BJ (cell line): Measurements from ENCODE around the gene SEMA3B. TPM values are rescaled to one million over a fixed set of nuclear protein-coding genes. Genes with fewer than 3 reads are reported as not detected.

Experiments
- CTCF ChIA-PET: fragments of 350-600 bp; formaldehyde crosslinking; extraction: SDS; loops from one replicate; lab custom pipeline; 2021; ENCODE audit warnings: antibody characterized with exemption, inconsistent platforms; lab: Yijun Ruan, JAX
- POLR2A ChIA-PET: fragments of 300-600 bp; sonication (Branson Sonifier 250); formaldehyde crosslinking; extraction: SDS; loops from one replicate; lab custom pipeline; 2021; ENCODE audit warnings: antibody characterized with exemption; lab: Charles Lee
- DNase-seq: peaks from one replicate; pipeline ENCODE4 v3.0.0-alpha.2; 2011; ENCODE audit warnings: low read depth
- H3K27me3 ChIP-seq: 2 replicates; pipeline ENCODE4 v1.6.0; 2011; ENCODE audit warnings: low read length; ENCODE audit not compliant: control insufficient read depth, insufficient read depth
- H3K36me3 ChIP-seq: 2 replicates; pipeline ENCODE4 v1.5.1; 2011; ENCODE audit warnings: low read length; ENCODE audit not compliant: control insufficient read depth, insufficient read depth
- H3K4me3 ChIP-seq: 2 replicates; pipeline ENCODE4 v1.5.1; 2011; ENCODE audit warnings: low read depth, mild to moderate bottlenecking, control low read depth, low read length
- polyA plus RNA-seq: library from polyadenylated mRNA; depleted of rRNA; stranded (reverse); fragments of >200 nt; gene quantifications from 2 replicates; pipeline ENCODE4 v1.2.3, GENCODE V29; 2011
- TF ChIP-seq, protein P1 (sequence below): IDR thresholded peaks from 2 replicates; pipeline ENCODE4 v1.5.1; 2011; ENCODE audit warnings: low read depth, mild to moderate bottlenecking, control low read depth, inconsistent platforms, low read length, moderate library complexity; ENCODE audit not compliant: insufficient read depth

SEMA3B gene
- polyA plus RNA-seq, 1 experiment: 59.0 TPM

DNA sequence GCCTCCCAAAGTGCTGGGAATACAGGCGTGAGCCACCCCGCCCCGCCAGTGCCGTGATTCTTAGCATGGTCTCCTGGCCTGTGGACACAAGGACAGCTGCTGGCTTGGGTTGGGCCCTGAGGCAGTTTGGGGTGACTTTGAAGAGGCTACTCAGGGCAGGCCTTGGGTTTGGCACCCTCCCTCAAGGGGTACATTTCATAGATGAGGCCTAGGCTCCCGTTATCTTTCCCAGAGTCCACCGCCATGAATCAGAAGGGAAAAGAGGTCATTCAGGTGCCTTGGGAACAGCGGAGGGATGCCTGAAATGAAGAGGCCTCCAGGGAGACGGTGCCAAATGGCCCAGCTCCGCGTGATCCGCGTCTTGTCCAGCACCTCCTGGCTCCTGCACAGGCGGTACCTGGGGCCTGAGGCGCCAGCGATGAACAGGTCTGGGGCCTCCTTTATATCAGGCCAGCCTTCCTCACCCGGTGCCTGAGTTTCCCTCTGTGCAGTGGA is 23.6 kb upstream of the SEMA3B start:
- POLR2A ChIA-PET: no interaction called here
- CTCF ChIA-PET: interaction anchor here (0.7 to 1.0 kb wide), 2 partner anchors 19 to 34 kb away, joined by 3 read pairs; partner anchors contain the start of gene LSMEM2
- H3K36me3 ChIP-seq: peaks cover 16% of the 10 kb centered on the region
- no peak overlapping the region for H3K4me3 ChIP-seq
- TF ChIP-seq, protein P1, sequence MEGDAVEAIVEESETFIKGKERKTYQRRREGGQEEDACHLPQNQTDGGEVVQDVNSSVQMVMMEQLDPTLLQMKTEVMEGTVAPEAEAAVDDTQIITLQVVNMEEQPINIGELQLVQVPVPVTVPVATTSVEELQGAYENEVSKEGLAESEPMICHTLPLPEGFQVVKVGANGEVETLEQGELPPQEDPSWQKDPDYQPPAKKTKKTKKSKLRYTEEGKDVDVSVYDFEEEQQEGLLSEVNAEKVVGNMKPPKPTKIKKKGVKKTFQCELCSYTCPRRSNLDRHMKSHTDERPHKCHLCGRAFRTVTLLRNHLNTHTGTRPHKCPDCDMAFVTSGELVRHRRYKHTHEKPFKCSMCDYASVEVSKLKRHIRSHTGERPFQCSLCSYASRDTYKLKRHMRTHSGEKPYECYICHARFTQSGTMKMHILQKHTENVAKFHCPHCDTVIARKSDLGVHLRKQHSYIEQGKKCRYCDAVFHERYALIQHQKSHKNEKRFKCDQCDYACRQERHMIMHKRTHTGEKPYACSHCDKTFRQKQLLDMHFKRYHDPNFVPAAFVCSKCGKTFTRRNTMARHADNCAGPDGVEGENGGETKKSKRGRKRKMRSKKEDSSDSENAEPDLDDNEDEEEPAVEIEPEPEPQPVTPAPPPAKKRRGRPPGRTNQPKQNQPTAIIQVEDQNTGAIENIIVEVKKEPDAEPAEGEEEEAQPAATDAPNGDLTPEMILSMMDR: no peak
- H3K27me3 ChIP-seq: no peaks in the 10 kb centered on the region
- DNase-seq: no peak

DNA sequence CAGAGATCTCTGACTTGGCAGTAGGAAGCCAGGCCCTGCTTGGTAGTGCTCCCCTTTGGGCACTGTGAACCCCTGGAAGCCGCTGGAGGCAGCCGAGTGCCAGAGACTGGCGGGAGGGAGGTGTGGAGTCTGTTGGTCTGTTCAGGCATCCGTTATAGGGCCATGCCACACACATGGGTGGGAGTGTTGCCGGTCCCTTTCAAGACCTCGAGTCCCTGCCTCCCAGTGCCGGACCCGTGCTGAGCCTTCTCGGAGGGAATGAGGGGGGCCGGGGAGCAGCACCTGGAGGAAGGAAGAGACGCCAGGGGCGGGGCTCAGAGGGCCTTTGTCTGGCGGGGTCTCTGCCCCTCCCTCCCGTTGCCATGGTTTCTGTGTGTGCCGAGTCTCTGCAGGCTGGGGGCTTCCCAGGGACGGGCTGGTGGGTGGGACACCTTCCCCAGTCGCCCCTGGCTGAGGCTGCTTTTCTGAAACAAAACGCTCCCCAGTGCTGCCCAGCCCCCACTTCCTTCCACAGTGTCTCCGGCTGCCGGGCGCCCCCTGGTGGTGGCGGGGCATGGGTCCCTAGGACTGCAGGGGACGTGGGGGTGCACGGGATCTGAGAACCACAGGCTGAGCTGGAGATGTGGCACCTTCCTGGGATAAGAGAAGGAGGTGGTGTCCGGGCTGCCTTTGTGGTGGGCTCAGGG is 23.0 kb upstream of the SEMA3B start:
- TF ChIP-seq, protein P1: peak; percentile 100
- Histone ChIP-seq H3K27me3 (no peaks in the 10 kb centered on the region), H3K4me3 (peak overlapping the region; percentile 34), H3K36me3 (peaks cover 16% of the 10 kb centered on the region)
- DNase-seq: no peak
- CTCF ChIA-PET: interaction anchor here (0.6 to 4.9 kb wide), 33 partner anchors 9 to 304 kb away, joined by 3 to 51 read pairs (median 4); partner anchors contain the start of genes GNAI2, GNAT1, HYAL3 and IFRD2
- POLR2A ChIA-PET: interaction anchor here (0.9 to 1.3 kb wide), 3 partner anchors 8 to 13 kb away, joined by 3 to 7 read pairs (median 4); partner anchors contain the start of gene GNAI2

DNA sequence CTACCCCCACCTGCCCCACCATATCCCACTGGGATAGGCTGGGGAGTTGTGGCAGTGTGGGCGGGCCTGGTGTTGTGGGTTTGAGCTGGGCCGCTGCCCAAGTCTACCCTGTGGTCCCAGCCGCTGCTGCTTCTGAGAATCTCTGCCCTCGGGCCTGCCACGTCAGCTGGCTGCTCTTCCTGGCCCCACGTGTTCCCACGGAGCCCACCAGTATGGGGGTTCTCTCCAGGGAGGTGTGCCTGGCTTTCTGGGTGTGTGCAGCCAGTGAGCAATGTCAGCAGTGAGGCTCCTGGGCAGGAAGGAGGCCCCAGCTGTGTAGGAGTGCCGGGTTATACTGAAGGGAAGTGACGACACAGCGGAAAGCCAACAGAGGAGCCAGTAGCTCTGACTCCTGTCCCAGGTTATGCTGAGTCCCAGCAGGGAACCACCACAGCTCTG is 22.4 kb upstream of the SEMA3B start:
- TF ChIP-seq, protein P1: no peak
- no peak overlapping the region for H3K4me3 ChIP-seq
- H3K27me3 ChIP-seq: no peaks in the 10 kb centered on the region
- peak; percentile 85 for DNase-seq
- peaks cover 11% of the 10 kb centered on the region for H3K36me3 ChIP-seq
- ChIA-PET POLR2A (interaction anchor here (0.9 to 1.3 kb wide), 3 partner anchors 8 to 12 kb away, joined by 3 to 7 read pairs (median 4); partner anchors contain the start of gene GNAI2), CTCF (interaction anchor here (0.6 to 4.9 kb wide), 33 partner anchors 9 to 304 kb away, joined by 3 to 51 read pairs (median 4); partner anchors contain the start of genes GNAI2, GNAT1, HYAL3 and IFRD2)

DNA sequence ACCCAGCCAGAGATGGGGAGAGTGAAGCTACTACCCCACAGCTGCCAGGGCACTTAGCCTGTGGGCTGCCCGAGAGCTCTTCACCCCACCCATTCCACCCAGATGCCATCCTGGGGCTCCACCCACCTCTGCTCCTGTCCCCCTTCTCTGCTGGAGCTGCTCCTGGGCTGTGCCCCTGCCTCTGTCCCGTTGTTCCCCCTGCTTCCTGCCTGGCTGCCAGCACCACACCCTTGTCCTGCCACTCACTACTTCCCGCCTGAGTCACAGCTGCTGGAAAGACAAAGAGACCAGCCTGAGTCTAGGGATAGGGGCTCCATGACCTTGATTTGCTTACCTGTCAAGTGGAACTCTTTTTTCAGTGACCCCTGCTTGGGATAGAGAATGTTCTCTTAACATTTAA is 20.6 kb upstream of the SEMA3B start:
- Histone ChIP-seq H3K36me3 (peaks cover 23% of the 10 kb centered on the region), H3K4me3 (no peak overlapping the region), H3K27me3 (no peaks in the 10 kb centered on the region)
- CTCF ChIA-PET: interaction anchor here (1.0 to 4.9 kb wide), 8 partner anchors 10 to 76 kb away, joined by 3 to 40 read pairs (median 3); partner anchors contain the start of gene GNAI2
- TF ChIP-seq, protein P1: no peak
- DNase-seq: no peak
- POLR2A ChIA-PET: interaction anchor here (1.8 kb wide), 1 partner anchor 16 kb away, joined by 5 read pairs; no protein-coding TSS in a partner anchor

DNA sequence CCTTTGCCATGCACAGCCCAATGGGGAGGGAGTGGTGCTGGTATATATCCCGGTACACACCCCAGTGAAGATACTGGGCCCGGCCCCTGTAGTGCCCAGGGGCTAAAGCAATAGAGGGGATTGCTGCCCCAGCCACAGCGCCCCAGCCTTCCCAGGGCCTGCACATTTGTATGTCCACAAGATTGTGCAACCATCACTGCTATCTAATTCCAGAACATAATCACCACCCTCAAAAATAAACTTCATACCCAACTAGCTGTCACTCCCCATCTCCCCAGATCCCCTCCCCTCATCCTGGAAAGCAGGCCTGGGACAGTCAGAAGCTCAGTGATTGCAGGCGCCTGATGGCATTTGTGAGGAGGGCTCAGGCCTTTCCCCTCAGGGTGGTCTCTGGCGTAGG is 19.5 kb upstream of the SEMA3B start:
- Histone ChIP-seq H3K27me3 (no peaks in the 10 kb centered on the region), H3K36me3 (peaks cover 25% of the 10 kb centered on the region), H3K4me3 (no peak overlapping the region)
- TF ChIP-seq, protein P1: no peak
- no peak for DNase-seq
- ChIA-PET CTCF (interaction anchor here (1.3 to 13.0 kb wide), 5 partner anchors 10 to 55 kb away, joined by 3 to 114 read pairs (median 25); partner anchors contain the start of gene GNAI2), POLR2A (no interaction called here)
